SKM-1 (cell line): ENCODE data around the gene DOK4.

Source experiments
- DNase-seq: peaks from one replicate; lab custom pipeline; 2025; ENCODE audit not compliant: unreplicated experiment; lab: John Stamatoyannopoulos, UW

The DOK4 gene

DNA sequence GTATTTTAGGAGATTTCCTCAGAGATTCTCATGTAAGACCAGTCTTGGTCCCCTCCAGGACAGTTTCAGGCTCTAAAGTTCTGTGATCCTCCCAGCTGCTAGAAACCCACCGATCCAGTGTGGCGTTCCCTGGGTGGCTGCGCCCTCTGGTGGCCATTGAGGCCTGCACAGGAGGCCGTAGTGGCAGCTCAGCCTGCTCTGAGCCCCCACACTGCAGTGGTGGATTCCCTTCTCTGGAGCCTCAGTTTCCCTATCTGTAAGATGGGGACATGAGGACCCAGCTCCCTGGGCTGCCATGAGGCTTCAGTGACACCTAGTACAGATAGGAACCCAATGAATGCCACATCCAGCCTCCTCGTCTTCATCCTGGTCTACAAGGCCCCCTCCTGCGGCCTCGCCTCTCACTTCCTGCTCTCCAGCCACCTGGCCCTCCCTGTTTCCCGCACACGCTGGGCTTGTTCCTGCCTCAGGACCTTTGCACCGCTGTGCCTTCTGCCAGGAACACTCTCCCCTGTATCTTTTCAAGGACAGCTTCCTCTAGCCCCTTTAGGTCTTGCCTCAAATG lies 33.6 kb upstream of the DOK4 start:
- DNase-seq: no peak

DNA sequence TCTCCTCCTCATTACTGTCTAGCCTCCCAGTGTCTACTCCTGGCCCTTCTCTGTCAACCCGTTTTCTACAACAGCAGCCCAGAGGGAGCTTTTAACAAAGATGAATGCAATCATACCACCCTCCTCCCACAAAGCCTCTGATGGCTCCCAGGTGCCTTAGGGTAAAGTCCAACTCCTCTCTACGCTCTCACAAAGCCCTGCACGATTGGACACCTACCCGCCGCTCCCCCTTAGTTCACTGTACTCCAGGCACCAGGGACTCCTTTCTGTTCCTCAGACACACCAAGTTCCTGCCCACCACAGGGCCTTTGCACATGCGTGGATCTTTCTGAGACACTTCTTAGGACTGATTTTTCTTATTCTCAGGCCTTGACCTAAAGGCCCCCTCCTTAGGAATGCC lies 32.6 kb upstream of the DOK4 start:
- DNase-seq: no peak

- no peak for DNase-seq
Measured at GRCh38 chr16:57518520-57518919, 32.2 kb upstream of the DOK4 start.

DNA sequence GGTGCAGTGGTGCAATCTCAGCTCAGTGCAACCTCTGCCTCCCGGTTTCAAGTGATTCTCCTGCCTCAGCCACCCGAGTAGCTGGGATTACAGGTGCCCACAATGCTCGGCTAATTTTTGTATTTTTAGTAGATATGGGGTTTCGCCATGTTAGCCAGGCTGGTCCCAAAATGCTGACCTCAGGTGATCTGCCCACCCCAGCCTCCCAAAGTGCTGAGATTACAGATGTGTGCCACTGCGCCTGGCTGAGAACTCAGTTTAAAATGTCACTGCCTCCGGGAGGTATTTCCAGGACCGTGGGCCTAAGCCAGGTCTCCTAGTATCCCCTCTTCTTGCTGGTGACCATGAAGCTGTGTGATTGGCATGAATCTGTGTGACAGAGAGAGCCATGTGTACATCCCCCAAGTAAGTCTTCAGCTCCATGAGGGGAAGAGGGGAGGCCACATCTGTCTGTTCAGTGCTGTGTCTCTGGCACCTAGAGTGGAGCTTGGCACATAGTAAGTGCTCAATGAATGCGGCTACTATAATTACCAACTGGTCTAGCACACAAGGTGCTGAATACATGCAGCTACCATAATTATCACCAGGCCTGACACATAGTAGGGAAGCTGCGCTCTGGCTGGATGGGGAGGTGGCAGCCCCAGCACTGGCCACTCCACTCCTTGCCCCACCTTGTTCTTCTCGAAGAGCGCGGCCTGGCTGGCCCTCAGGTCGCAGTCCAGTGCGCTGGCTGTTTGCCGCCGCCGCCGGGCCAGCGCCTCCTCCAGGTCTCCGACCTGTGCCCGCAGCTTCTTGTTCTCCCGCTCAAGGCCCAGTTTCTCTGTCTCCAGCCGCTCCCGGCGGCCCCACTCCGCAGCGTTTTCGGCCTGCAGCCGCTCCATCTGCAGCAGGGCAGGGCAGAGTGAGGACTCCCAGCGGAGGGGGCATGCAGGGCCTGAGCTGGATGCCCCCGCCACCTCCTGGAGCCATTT lies 31.4 kb upstream of the DOK4 start:
- no peak for DNase-seq

DNA sequence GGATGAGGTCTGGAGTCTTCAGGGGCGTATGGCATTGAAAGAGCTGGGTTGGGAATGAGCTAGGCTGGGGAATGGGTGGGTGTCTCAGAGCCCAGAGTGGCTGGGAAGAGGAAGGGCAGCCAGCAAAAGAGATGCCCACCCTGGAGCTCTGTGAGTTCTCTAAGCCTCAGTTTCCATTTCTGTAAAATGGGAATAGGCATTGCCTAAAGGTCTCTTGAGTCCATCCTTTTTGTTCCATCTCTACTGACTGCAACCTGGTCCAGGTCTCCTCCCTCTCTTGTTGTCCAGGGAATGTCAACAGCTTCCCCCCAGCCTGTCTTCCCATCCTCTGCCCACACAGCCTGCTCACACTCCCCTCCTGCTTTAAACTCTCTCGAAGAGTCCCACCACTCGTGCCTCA lies 30.5 kb upstream of the DOK4 start:
- no peak for DNase-seq

- DNase-seq: no peak
Measured at GRCh38 chr16:57516176-57516725, 30.0 kb upstream of the DOK4 start.

- DNase-seq: no peak
Measured at GRCh38 chr16:57514791-57515600, 28.7 kb upstream of the DOK4 start.

DNA sequence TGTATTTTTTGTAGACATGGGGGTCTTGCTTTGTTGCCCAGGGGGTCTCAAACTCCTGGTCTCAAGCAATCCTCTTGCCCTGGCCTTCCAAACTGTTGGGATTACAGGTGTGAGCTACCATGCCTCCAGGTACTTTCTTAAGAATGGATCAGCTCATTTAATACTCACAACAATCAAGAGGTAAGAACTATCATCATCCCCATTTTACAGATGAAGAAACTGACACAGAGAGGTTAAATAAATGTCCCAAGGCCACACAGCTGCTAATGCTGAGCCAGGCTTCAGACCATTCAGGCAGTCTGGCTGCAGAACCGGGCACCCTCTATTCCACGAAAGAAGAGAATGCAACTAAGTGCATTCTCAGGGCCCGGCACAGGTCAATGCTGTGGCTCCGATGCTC lies 28.1 kb upstream of the DOK4 start:
- DNase-seq: no peak

DNA sequence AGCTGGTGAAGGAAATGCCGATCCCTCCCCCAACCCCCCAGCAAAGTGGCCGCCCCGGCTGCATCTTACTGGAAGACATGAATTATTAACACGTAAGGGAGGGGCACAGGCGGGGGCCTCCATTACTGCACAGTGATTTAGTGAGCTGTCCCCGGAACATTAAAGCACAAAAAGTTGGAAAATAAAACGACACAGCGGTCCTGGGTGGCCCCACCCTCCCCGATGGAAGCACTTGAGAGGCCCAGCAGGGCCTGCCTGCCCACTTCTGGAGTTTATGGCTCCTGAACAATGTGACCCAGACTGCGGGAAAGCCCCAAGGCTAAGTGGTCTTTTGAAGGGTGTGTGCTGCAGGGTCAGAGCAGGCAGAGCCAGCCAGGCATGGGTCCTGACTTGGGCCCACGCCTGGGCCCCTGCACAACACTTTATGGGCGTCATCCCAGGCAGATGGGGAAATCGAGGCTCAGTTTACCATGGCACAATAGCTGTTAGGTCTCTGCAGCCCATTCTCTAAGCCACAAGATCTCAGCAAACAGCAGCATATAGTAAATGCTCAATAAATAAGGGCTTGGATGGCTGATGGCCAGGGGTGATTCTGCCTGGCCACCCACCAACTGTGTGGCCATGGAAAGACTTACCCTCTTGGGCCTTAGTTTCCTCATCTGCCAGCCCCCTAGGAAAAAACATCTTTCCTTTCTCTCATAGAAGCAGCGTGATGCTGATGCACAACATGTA lies 27.2 kb upstream of the DOK4 start:
- DNase-seq: no peak

DNA sequence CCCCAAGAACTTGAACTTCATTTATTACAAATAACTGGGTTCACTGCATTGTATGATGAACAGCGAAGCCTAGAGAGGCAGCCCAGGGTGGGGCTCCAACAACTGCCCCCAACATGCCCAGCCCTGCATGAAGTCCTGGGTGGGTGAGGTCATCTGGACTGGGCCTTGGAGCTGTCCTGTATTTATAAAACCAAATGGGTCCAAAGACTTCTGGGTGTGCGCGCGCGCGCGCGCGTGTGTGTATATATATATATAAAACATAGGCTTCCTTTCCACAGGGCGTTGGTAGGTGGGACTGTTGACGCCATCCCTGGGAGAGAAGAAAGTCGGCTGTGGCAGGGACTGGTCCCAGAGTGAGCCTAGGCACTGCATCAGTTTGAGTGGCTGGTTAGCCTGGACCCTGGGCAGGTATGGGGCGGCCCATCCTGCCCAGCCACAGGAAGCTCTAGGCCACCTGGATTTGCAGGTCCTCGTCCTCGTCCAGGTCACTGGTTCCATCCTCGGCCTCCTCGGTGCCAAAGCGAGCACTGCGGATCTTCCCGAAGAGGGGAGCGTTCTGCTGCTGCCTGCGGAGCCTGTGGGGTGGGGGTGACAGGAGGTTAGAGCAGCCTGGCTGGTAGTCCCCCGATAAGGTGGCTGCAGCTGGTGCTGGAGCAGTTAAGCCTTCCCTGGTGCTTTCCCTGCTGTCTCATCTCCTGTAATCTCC lies 26.2 kb upstream of the DOK4 start:
- DNase-seq: no peak

DNA sequence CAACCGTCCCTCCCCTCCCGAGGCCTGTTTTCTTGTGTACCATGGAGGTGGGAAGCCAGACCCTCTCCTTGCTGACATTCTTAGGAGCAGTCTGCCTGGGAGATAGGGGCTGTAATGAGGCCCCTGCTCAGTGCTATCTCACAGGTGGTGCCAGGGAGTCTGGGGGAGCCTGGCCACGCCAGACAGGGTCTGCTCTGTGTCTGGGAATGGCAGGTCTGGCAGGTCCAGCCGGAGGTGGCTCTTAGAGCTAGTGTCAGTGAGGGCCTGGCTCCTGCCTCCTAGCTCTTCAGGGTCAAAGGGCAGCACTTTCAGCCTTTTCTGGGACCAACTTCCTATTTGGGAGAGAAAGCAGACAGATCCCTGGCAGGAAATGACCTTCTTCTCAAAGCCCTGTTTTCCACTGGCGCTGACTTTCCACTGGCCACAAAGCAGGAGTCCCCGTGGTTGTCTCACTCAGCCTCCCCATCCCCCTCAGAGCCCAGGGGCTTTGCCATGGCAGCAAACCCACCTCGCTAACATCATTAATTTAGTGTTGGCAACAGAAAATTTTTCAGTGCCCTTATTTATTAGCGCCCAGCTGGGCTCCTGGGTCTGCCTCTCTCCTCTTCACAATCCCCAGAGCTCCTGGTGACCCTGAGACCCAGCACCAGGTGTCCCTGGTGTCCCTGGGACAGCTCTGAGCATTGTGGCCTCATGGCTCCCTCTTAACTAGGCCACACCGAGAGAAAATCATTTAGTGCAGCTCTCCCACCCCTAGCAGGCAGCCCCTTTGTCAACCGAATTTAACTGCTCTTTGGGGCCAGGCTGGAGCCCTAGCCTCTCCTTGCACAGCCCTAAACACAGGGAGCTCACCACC lies 24.0 kb upstream of the DOK4 start:
- no peak for DNase-seq

DNA sequence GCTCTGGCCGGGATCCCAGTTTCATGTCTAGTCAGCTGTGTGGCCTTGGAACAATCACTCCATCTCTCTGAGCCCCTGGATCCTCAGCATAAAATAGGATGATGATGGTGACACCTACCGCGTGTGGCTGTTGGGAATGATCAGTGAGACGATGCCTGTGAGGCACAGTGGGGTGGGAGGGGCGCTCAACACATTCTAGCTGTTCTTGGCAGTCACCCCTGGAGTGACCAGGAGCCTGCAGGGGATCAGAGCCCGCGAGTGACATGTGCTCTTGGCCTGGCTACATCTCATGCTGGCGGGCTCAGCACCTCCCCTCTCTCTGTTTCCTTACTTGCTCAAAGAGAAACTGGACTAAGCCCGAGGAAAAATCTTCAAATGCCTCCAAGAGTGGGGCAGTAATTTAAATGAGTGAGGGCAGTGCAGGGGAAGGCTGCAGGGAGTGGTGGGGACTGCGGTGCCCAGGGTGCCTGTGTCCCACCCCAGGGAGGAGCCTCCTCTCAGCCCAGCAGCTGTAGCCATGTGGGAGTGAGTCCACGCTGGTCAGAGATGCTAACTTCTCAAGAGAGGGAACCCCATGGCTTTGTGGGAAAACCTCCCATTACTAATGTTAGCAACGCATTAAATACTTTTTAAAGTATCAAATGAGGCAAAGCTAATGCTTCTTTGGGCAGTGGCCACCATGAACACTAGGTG lies 23.1 kb upstream of the DOK4 start:
- DNase-seq: no peak

DNA sequence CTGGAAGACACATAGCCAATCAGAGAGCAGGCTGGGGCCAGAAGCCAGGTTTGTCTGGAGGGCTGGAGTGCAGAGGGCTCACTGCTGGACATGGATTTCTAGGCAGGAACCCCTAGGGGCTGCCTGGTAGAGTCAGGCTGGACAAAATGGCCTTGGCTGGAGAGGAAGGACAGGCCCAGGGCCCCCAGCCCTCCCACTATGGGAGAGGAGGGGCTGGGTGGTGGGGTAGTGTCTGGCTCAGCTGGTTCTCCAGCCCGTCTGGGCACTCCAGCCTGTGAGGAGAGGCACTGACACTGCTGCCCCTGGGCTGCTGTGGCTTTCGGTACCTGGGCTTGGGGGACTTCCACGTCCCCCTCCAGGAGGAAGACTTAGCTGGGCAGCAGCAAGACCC lies 21.7 kb upstream of the DOK4 start:
- DNase-seq: no peak

DNA sequence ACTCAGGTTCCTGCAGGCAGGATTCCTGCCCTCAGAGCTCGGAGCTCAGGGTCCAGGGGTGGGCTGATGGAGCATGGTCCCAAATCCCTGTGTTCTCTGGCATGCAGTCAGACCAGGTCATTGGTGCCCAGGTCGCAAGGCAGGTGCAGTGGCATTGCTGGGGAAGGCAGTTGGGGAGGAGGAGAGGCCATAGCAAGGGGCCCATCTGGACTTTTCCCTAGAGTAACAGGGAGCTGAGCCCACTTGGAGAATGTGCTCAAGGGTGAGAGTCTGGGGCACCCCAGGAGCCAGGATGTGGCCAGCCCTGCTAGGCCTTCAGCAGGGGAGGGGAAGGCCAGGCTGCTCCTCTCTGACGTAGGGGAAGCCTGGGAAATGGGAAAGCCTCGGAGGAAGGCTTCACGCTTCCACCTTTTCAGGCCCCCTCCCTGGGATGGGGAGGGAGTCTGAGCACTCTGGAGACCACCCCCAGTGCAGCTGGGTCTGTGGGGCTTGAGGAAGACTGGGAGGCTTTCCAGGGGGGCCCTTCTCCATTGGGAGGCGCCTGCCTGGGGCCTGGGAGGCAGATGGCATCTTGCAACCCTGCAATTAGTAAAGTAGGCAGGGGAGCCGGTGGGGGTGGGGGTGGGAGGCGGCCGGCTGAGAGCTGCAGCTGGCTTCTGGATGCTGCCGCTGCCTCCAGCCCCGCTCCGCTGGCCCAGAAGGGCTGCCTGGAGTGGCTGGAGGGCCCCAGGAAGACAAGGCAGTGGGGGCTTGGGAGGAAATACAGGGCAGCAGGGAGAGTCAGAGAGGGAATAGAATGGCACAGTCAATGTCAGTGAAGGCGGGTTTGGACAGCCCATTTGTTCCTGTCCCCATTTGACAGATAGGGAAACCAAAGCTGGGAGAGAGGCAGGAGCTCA lies 21.1 kb upstream of the DOK4 start:
- no peak for DNase-seq

- no peak for DNase-seq
Measured at GRCh38 chr16:57505169-57505568, 18.9 kb upstream of the DOK4 start.

GRCh38 chr16:57504491-57504890 lies 18.2 kb upstream of the DOK4 start:
- no peak for DNase-seq

DNA sequence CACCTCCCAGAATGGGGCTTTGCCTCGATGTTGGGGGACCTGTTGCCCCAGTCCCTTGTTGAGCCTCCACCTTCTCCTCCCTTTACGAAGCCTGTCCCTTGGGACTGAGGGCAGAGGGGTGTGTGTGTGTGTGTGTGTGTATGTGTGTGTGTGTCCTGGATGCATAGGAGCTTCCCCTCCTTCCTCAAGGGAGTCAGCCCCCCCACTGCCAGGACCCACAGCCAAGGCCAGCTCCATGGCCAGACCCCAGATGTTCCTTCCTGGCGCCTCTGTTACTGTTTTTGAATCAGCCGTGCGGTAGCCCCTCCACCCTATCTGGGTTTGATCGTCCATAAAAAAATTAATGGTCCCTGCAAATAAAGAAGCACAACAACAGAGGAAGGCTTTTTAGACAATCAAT lies 17.7 kb upstream of the DOK4 start:
- DNase-seq: no peak

- DNase-seq: no peak
Measured at GRCh38 chr16:57503366-57503765, 17.1 kb upstream of the DOK4 start.
